Activated CD4-positive, CD25-positive, alpha-beta regulatory T cell treated with anti-CD3 and anti-CD28 coated beads, Interleukin-2, amount 50 U/mL, for 16 hours (primary cell): ENCODE measurements around the gene BDH1.
"Not testable (repeated sequence)": the region's sequence is repeated elsewhere in the genome, so short reads cannot be mapped to it uniquely, and the experiment has no call there.

Experiments used
- DNase-seq: peaks from one replicate; pipeline ENCODE4 v3.0.0-alpha.2; 2020; ENCODE audit warnings: low read depth, low spot score

Gene BDH1

DNA sequence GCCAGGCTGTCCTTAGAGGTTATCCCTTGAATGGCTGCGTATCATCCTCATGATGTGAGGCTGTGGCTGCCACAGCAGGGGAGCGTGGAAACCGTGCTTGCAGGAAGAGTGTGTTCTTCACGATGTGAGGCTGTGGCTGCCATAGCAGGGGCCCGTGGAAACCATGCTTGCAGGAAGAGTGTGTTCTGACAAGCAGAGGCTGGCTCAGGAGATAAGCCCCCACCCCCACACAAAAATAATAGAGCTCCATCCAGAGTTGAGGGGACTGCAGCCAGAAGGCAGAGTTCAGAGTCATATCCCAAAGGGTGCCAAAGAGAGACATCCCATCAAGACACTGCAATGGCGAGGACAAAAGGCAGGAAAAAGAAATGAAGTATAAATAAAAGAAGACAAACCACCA, 22.6 kb upstream of the BDH1 start:
- DNase-seq = no peak

DNA sequence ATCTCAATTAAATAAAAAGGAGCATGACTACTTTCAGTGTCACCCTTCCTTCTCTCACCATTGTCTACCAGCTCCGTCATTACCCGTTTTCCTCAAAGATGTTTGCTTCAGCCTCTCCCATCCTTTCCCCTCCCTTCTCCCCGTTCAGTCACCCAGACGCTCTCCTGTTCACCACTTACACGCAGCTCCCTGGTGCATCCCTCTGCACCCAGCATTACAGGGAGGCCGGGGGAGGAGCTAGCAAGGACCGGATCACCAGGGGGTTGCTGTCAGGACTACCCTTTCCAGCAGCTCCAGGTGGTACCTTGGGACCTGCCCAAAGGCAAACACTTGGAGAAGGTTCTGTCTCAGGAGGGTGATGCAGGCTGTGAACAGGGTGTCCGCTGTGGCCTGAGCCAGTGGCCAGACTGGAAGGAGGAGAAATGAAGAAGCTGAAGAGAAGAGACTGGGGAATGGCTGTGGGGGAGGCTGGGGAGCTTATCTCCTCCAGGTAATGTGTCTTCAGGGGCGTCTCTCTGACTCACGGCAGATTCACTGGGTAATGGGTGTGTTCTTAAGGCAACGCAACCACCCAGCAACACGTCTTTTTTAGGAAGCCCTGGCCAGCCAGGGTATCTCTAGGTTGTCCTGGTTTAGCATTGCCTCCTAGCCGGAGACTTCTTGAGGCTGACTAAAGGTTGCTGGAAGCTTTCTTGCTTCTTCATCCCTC, 21.8 kb upstream of the BDH1 start:
- no peak for DNase-seq

DNA sequence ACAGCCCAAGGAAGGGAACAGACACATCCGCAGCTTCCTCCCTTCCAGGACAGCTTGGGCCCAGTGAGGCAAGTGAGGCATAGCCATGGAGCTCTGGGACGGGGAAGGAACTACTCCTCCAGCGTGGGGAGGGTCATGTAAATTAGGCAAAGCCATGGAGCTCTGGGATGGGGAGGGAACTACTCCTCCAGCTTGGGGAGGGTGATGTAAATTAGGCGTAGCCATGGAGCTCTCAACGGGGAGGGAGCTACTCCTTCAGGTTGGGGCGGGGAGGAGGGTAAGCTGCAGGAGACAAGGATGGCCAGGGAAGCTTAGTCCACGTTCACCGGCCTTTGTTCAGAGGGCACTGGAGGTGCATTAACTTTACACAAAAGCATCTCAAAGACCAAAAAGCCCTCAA, 21.1 kb upstream of the BDH1 start:
- DNase-seq = no peak

DNA sequence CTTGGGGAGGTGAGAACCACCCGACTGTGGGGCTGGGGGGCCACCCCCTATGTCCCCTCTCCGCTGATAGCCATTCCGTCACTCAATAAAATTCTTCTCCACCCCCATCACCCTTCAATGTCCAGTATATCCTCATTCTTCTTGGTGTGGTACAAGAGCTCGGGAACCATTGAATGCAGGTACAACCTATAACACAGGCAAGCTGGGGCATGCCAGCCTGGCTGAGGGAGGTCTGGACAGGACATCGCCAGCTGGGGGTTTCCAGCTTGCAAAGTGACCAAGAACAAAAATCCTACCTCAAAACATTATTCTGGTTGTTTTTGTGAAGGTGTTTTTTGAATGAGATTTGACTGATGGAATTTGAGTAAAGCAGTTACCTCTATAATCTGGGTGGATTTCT, 19.6 kb upstream of the BDH1 start:
- no peak for DNase-seq

DNA sequence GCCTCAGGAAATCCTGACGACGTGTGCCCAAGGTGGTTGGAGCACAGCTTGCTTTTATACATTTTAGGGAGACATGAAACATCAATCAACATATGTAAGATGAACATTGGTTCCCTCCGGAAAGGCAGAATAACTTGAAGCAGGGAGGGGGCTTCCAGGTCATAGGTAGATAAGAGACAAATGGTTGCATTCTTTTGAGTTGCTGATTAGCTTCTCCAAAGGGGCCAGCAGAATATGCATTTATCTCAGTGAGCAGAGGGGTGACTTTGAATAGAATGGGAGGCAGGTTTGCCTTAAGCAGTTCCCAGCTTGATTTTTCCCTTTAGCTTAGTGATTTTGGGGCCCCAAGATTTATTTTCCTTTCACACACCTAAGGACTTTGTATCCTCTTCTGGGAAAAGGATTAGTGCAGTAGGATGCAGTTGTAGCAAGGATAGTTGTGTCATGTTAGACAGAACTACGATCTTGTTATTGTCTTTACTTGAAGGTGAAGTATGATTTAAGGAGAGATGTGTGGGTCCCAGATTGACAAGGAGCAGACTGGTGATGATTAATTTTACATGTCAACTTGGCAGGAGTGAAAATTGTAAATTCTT, 18.7 kb upstream of the BDH1 start:
- not testable (repeated sequence) for DNase-seq

DNA sequence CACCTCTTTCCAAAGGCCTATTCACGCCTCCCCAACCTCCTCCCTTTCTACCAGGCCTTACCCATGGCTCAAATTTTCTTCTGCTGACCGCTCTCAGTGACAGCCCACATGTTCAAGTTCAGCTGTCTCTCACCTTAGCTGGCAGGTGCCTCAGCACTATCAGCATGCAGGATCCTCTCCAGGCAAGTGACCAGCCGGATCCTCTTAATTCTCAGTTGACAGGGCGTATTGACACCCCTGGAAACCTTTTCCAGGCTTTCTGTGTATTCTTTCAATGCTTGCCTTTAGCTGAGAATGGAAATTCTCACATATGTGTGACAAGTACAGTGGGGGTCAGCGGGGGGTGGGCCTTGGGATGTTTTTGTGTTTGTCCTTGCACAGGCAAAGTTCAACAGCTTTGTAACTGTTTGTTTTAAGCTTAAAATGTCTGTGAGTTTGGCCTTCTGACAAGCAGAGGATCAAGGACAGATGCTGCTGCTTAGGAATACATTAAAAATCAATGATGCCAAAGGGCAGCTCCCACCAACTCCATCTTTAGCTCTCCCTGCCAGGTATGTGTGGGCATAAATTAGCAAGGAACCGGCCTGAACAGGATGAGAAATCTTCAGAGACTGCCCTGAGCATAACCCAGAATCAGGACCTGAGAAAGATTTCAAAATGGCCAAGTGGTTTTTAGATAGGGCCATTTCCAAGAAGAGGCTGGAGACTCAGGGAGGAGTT, 17.4 kb upstream of the BDH1 start:
- DNase-seq = no peak

DNA sequence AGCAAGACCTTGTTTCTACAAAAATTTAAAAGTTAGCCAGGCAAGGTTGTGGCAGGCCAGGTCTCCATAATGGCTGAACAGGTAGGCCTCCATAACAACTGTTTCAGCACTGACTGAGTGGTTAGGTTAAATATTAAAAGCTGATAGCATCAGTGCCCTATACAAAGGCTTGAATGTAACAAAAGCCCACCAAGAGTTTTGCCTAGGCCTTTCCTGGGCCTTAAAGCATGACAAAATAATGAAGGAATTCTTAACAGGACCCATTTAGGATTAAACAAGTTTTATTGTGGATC, 16.1 kb upstream of the BDH1 start:
- not testable (repeated sequence) for DNase-seq

DNA sequence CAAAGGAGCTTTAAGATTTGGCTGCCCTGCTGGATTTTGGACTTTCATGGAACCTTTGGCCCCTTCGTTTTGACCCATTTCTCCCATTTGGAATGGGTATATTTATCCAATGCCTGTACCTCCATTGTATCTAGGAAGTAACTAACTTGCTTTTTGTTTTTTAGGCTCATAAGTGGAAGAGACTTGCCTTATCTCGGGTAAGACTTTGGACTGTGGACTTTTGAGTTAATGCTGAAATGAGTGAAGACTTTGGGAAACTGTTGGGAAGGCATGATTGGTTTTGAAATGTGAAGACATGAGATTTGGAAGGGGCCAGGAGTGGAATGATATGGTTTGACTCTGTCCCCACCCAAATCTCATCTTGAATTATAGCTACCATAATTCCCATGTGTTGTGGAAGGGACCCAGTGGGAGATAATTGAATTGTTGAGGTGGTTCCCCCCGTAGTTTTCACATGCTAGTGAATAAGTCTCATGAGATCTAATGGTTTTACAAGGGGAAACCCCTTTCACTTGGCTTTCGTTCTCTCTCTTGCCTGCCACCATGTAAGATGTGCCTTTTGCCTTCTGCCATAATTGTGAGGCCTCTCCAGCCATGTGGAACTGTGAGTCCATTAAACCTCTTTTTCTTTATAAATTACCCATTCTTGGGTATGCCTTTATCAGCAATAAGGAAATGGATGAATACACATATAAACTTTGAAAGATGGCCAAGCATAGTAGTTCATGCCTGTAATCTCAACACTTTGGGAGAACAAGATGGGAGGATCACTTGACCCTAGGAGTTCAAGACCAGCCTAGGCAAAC, 15.5 kb upstream of the BDH1 start:
- not testable (repeated sequence) for DNase-seq

DNA sequence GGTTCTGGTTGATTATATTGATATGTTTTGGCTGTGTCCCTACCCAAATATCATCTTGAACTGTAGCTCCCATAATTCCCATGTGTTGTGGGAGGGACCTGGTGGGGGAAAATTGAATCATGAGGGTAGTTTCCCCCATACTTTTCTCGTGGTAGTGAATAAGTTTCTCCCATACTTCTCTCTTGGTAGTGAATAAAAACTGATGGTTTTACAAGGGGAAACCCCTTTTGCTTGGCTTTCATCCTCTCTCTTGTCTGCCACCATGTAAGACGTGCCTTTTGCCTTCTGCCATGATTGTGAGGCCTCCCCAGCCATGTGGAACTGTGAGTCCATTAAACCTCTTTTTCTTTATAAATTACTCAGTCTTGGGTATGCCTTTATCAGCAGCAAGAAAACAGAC, 13.7 kb upstream of the BDH1 start:
- not testable (repeated sequence) for DNase-seq

DNA sequence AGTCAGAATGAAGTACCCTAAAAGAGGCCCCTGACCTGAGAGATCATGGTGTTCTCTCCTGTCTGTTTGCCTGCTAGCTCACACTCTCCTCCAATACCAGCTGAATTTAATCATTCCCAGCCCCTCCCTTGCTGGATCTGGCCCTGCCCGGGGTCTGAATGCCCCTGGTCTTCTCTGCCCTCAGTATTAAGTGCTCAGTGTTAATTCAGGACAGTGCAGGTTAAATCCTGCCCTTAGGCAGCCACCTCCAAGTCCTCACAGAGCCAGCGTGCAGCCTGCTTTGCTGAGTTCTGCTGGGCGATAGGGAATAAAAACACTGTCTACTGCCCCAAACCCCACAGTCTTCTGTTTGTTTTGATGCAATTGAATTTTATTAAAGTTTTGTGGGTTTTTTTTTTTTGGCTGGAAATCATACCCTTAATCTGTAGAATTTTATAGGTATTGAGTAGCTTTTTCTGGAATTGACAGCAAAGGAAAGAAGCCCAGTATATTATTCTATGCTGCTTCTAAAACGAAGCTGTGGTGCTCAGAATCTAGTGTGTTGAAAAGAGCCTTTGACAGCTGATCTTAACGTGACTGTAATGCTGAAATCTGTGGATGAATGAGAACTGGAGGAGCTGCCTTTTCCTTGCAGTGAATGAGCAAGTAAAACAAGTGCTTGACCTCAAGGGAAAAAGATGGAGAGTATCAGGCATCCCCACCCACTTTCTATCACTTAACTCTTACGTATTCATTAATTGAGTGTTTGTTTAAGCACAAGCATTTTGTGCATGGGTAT, 12.3 kb upstream of the BDH1 start:
- no peak for DNase-seq

DNA sequence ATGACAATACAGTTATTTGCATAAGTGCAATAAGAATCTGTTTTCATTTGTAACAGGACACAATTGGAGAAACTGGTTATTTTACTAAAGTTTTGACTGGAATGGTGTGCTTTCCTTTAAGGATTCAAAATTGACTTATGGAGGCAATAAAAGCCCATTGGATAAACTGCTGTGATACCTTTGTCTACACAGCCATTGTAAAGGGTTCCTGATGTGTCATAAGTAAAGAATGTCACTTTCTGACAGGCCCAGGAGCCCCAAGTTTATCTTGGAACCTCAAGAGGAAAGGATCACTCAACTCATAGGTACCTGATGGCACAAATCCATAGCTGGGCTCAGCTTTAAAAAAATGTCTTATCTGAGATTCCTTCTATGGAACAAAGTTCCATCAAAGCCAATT, 10.4 kb upstream of the BDH1 start:
- DNase-seq = not testable (repeated sequence)

DNA sequence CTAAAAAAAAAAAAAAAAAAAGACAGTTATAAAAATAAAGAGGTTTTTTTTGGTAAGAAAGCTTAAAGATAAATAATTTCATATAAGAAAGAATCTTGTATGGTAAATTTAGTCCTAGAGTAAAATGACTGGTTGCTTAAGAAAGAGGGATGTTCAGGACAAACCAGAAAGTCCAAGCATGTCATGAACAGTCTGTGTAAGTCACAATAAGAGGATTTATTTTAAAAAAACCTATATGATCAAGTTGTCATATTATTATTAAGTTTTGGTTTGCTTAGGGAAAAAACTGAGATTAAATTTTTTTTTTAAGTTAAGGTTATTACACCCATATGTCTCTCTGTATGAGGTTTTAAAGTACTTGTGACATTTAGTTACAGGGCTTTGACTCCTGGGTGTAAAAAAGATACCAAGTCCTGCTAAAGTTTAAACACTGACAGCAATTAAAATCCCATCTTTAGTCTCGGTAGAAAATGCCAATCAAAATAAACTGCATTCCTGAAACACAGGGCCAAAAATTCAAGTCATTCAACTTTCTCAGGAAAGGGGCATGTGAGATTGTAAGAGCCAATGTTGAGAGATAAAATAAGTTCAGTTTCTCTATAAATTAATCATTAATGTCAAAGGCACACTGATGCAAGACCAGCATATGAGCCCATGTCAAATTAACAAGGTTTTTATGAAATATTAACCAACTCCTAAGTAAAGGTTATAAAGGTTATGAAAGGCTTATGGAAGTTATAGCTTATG, 8.5 kb upstream of the BDH1 start:
- no peak for DNase-seq

DNA sequence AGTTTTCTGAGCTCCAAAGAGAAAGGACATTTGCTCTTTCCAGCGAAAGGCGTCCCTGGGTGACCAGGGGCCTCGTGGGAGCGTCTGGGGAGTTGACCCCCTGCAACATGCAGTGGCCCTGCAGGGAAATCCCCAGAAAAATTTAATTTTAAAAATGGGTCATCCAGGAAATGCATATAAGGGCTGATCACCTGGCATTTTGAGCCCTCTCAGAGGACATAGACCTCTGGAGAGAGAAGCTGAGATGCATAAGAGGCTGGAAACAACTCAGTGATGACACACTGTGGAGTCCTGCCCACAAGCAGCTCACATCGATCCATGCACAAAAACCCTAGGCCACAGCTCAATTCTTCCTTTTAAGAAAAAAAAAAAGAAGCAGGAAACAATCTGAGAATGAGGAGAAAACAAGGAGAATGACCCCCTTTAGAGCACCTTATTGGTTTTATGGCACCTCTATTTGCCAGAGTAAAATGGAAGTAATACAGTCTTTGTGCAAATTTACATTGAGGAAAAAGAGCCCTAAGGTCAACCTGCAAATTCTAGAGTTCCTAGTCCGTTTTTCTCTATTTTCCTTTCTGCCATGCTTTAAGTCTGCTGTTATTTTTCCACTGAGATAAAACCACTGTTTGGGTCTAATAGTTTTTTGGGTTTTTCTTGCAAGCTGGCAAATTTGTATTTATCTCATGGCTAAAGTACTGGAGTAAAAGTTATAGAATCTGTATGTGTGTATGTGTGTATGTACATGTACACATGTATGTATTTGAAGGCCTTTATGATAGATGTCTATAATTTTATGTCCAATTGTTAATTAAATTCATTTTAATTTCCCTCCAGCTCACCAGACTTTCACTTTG, 6.9 kb upstream of the BDH1 start:
- DNase-seq = no peak

DNA sequence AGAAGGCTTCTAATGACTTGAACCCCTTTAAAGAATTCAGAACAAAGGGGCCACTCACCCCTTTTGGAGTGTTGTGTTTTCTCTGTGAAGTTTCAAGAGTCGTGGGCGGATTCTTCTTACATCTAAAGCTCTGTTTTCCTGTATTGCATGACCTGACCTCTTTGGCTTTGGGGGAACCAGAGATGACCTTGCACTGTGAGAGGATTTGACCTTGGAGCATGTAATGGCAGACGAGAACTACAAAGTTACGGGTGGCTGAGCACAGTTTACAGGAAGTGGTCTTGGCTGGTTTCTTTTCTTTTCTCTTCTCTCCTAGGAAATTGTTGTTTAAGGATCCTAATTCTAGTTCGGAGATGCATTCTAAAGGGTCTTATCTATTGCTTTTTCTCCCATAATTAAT, 6.2 kb upstream of the BDH1 start:
- no peak for DNase-seq

DNA sequence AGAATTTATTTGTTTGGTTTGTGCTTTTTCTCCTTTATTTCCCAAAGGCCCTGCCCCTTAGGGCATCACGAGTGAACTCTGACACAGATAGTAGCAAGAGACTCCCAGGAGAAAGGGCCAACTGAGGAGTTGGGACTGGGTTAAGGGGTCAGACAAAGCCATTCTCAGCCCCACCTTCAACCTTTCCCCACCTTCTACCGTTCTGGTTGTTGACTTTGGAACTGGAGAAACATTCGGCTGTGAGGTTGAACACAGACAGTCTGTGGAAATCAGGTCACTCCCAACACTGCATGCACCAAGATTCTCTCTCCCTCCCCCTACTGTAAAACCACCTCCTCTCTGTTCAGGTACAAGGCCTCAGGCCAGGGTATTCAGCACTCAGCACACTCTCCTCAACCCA, 3.9 kb upstream of the BDH1 start:
- no peak for DNase-seq

DNA sequence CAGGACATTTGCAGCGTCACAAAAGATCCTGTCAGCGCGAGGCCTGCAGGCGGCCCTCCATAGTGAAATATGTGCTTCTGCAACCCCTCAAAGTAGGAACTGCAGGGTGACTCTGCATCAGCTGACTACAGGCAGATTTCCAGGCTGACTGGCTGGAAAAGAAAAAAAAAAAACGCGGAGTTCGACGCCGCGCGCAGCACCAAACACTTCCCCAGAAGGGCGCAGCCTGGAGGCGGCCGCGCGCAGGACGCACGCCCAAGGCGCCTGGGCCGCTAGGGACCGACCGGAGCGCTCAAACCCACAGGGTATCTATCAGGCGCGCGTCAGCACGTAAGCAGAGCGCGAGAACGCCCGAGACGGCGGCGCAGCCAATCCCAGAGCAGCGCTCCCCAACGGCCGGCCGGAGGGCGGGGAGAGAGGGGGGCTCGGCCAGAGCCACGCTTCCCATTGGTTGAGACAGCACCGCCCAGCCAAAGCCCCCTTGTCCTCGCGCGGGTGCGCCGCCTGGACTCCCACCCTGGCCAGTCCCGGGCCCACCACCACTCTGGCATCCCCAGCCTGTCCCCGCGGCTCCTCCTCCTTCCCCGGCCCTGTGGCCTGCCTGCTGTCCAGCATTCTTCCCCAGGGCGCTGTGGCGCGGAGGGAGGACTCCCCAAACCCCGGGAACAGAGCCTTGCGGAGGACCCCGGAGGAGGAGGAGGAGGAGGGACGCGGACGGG, 1.0 kb downstream of the BDH1 start:
- DNase-seq = peak; percentile 78

DNA sequence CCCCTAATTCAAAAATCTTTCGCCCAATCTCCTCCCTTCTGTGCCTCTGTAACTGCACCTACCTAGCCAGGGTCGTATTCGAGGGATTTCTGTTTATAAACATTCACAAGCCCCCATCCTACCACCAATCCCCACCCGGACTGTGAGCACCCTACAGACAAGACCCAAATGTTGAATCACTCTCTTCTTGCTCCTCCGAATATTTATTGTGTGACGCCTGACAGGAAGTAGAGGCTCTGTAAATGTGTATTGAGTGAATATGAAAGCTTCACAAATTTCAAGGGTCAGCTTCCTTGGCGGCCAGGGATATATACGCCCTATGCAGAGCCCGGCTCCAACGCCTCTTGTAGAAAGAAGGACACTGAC, 1.6 kb downstream of the BDH1 start:
- no peak for DNase-seq

DNA sequence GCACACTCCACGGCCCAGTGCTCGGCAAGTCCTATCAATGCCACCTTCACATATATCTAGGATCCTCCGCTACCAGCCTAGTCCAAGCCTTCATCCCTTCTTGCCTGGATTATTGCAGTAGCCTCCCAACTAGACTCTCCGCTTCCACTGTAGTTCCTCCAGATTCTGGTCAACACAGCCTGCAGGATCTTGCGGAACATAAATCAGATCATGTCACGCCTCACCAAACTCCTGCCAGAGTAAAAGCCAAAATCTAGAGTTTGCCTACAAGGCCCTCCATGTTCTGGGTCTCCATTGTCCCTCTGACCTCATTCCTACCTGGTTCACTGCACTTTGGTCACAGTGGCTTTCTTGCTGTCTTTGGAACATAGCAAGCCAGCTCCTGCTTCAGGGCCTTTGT, 3.6 kb downstream of the BDH1 start:
- DNase-seq = no peak

DNA sequence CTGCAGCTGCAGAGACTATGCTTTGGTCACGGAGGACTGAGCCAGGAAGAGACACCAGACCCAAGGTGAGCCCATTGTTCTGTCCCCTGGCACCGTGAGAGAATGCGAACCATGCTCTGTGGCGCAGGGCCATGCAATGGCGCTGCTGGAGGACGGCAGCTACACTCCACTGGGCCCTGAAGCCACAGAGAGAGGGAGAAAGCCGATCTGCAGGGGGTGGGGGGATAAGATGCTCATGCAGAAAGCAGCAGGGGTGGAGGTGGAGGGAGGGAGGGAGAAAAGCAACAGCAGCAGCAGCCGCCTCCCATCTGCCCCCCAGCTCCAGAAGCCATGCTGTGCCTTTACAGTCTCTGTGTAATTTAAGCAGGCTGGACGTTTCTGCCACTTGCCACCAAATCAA, 5.3 kb downstream of the BDH1 start:
- no peak for DNase-seq
